SK-N-SH (cell line): ENCODE data around the gene PLAC1. TPM values are rescaled to one million over a fixed set of nuclear protein-coding genes. Genes with fewer than 3 reads are reported as not detected.

Experiments used
- CTCF ChIA-PET: fragments of 300-600, 350-600 bp; formaldehyde crosslinking; extraction: SDS; loops from one replicate; lab custom pipeline; 2021; lab: Yijun Ruan, JAX
- POLR2A ChIA-PET: fragments of 350-600 bp; sonication (Branson Sonifier 250); formaldehyde crosslinking; extraction: SDS; loops from one replicate; lab custom pipeline; 2020; ENCODE audit warnings: antibody characterized with exemption, inconsistent platforms; lab: Yijun Ruan, JAX
- DNase-seq: peaks from one replicate; pipeline ENCODE4 v3.0.0; 2012
- H2AFZ ChIP-seq: fragments of 200-600 bp; sonication (generic); 2 replicates; pipeline ENCODE4 v1.8.1; 2016; ENCODE audit warnings: antibody characterized with exemption, mild to moderate bottlenecking, low read depth
- H3F3A ChIP-seq: fragments of 200-600 bp; sonication (generic); replicated peaks from 2 replicates; pipeline ENCODE3; 2016; ENCODE audit warnings: antibody characterized with exemption, mild to moderate bottlenecking; ENCODE audit not compliant: insufficient read depth
- H3K27ac ChIP-seq, 2 experiments: fragments of 200-500 bp in 1 of 2; fragments of 200-600 bp in 1 of 2; sonication (Bioruptor generic) in 1 of 2; sonication (generic), shearing (Covaris generic) in 1 of 2; 2 replicates each; pipeline versions ENCODE4 v1.5.1 to v1.6.1; 2014 to 2016; ENCODE audit warnings: low read depth in 2 of 2, inconsistent platforms in 1 of 2, low read length in 1 of 2, mild to moderate bottlenecking in 1 of 2, mixed read lengths in 1 of 2
- H3K27me3 ChIP-seq: fragments of 200-600 bp; sonication (generic), shearing (Covaris generic); 2 replicates; pipeline ENCODE4 v1.6.1; 2016; ENCODE audit warnings: mixed run types; ENCODE audit not compliant: insufficient read depth
- H3K36me3 ChIP-seq, 2 experiments: fragments of 200-500 bp in 1 of 2; fragments of 200-600 bp in 1 of 2; sonication (Bioruptor generic) in 1 of 2; sonication (generic) in 1 of 2; replicated peaks in 1 of 2; 2 replicates each; pipeline versions ENCODE3 to v1.5.1; 2014 to 2016; ENCODE audit warnings: low read length in 1 of 2, mild to moderate bottlenecking in 1 of 2; ENCODE audit not compliant: insufficient read depth in 2 of 2, control insufficient read depth in 1 of 2
- H3K4me1 ChIP-seq, 2 experiments: fragments of 200-500 bp in 1 of 2; fragments of 200-600 bp in 1 of 2; sonication (Bioruptor generic) in 1 of 2; sonication (generic), shearing (Covaris generic) in 1 of 2; 2 replicates each; pipeline versions ENCODE4 v1.5.1 to v1.6.1; 2014 to 2016; ENCODE audit warnings: low read depth in 1 of 2, low read length in 1 of 2, mixed run types in 1 of 2; ENCODE audit not compliant: insufficient read depth in 2 of 2, control insufficient read depth in 1 of 2
- H3K4me2 ChIP-seq: fragments of 200-600 bp; sonication (generic), shearing (Covaris generic); 2 replicates; pipeline ENCODE4 v1.6.1; 2017; ENCODE audit warnings: mixed run types
- H3K4me3 ChIP-seq, 2 experiments: fragments of 200-500 bp in 1 of 2; fragments of 200-600 bp in 1 of 2; sonication (Bioruptor generic) in 1 of 2; sonication (generic), shearing (Covaris generic) in 1 of 2; 2 replicates each; pipeline versions ENCODE4 v1.5.1 to v1.8.1; 2014 to 2016; ENCODE audit warnings: low read depth in 2 of 2, inconsistent platforms in 1 of 2, low read length in 1 of 2, mild to moderate bottlenecking in 1 of 2, mixed read lengths in 1 of 2, moderate library complexity in 1 of 2
- H3K79me2 ChIP-seq: fragments of 200-600 bp; sonication (generic); 2 replicates; pipeline ENCODE4 v1.8.1; 2017; ENCODE audit warnings: mild to moderate bottlenecking; ENCODE audit not compliant: insufficient read depth
- H3K9ac ChIP-seq: fragments of 200-600 bp; sonication (generic); 2 replicates; pipeline ENCODE4 v1.6.1; 2017; ENCODE audit warnings: mixed run types
- H3K9me2 ChIP-seq: fragments of 200-600 bp; sonication (generic); 2 replicates; pipeline ENCODE4 v1.6.1; 2017; ENCODE audit warnings: mixed run types
- H3K9me3 ChIP-seq: fragments of 200-600 bp; sonication (generic); 2 replicates; pipeline ENCODE4 v1.6.1; 2017; ENCODE audit warnings: mixed run types, mild to moderate bottlenecking, moderate library complexity
- H4K20me1 ChIP-seq: fragments of 200-600 bp; sonication (generic); 2 replicates; pipeline ENCODE4 v1.6.1; 2017; ENCODE audit warnings: mild to moderate bottlenecking, mixed run types; ENCODE audit not compliant: insufficient read depth
- CHD2 ChIP-seq: fragments of 150-350 bp; IDR thresholded peaks from 2 replicates; pipeline ENCODE4 v1.6.1; 2018; ENCODE audit warnings: low read length; ENCODE audit not compliant: partially characterized antibody
- EP300 ChIP-seq, 2 experiments: IDR thresholded peaks; 2 replicates each; pipeline versions ENCODE4 v1.4.0 to v1.6.1; 2012; ENCODE audit warnings: borderline replicate concordance in 1 of 2, low read depth in 1 of 2, low read length in 1 of 2
- FOSL2 ChIP-seq: IDR thresholded peaks from 2 replicates; pipeline ENCODE4 v1.4.0; 2012; ENCODE audit warnings: low read depth, mild to moderate bottlenecking, moderate library complexity, borderline replicate concordance
- FOXJ3 ChIP-seq: sonication (generic); formaldehyde crosslinking; IDR thresholded peaks from 2 replicates; pipeline ENCODE4 v1.5.1; 2020; ENCODE audit warnings: mild to moderate bottlenecking, missing genetic modification reagents
- FOXM1 ChIP-seq: IDR thresholded peaks from 2 replicates; pipeline ENCODE4 v1.4.0; 2012; ENCODE audit warnings: low read depth, mild to moderate bottlenecking
- GATA2 ChIP-seq: sonication (generic); formaldehyde crosslinking; IDR thresholded peaks from 2 replicates; pipeline ENCODE4 v1.5.0; 2020; ENCODE audit warnings: mild to moderate bottlenecking, missing genetic modification reagents
- JUND ChIP-seq: IDR thresholded peaks from 2 replicates; pipeline ENCODE4 v1.4.0; 2012
- NFIC ChIP-seq: IDR thresholded peaks from 2 replicates; pipeline ENCODE4 v1.4.0; 2012; ENCODE audit warnings: borderline replicate concordance
- NRF1 ChIP-seq: IDR thresholded peaks from 2 replicates; pipeline ENCODE4 v1.6.1; 2012; ENCODE audit warnings: low read depth, mild to moderate bottlenecking, low read length
- PBX3 ChIP-seq: IDR thresholded peaks from 2 replicates; pipeline ENCODE4; 2012
- POLR2AphosphoS5 ChIP-seq: IDR thresholded peaks from 2 replicates; pipeline ENCODE4 v1.6.1; 2012; ENCODE audit warnings: low read depth, low read length
- RAD21 ChIP-seq: IDR thresholded peaks from 2 replicates; pipeline ENCODE4 v1.6.1; 2012; ENCODE audit warnings: mild to moderate bottlenecking, low read length
- REST ChIP-seq: IDR thresholded peaks from 2 replicates; pipeline ENCODE4 v1.6.1; 2012; ENCODE audit warnings: mild to moderate bottlenecking, low read depth, low read length, moderate library complexity
- RXRA ChIP-seq: IDR thresholded peaks from 2 replicates; pipeline ENCODE4 v1.4.0; 2012; ENCODE audit warnings: low read depth, mild to moderate bottlenecking, borderline replicate concordance
- SMC3 ChIP-seq: IDR thresholded peaks from 2 replicates; pipeline ENCODE4 v1.6.1; 2012; ENCODE audit warnings: low read depth, low read length, improper control_type of control experiment
- TEAD4 ChIP-seq: IDR thresholded peaks from 2 replicates; pipeline ENCODE4 v1.4.0; 2012; ENCODE audit warnings: mild to moderate bottlenecking, borderline replicate concordance; ENCODE audit not compliant: insufficient read depth
- USF2 ChIP-seq: fragments of 150-350 bp; IDR thresholded peaks from 2 replicates; pipeline ENCODE4 v1.6.1; 2017; ENCODE audit warnings: antibody characterized with exemption, low read length, low read depth, borderline replicate concordance
- ZBTB33 ChIP-seq: IDR thresholded peaks from 2 replicates; pipeline ENCODE4 v1.4.0; 2012; ENCODE audit warnings: low read depth, borderline replicate concordance
- WGBS: methylation state at CpG from one replicate; pipeline ENCODE4 v1.1.6; 2017; ENCODE audit warnings: low lambda C conversion rate; 5-methylcytosine and 5-hydroxymethylcytosine counted together
- polyA plus RNA-seq, 3 experiments: library from polyadenylated mRNA; depleted of rRNA; stranded (reverse); fragments of >200 nt; gene quantifications; 2 replicates each; pipeline ENCODE4 v1.2.3, GENCODE V29; 2012
- TF ChIP-seq, protein P1 (sequence below): fragments of 200-600 bp; sonication (generic); IDR thresholded peaks from 2 replicates; pipeline ENCODE4 v1.6.1; 2017; ENCODE audit warnings: antibody characterized with exemption, mild to moderate bottlenecking, moderate library complexity
- TF ChIP-seq, protein P2 (sequence below): fragments of 150-350 bp; IDR thresholded peaks from 2 replicates; pipeline ENCODE4 v1.6.1; 2016; ENCODE audit warnings: mild to moderate bottlenecking, low read depth, low read length

The PLAC1 gene
- polyA plus RNA-seq, 1 of the 3 experiments (the other 2 are of a cell fraction) = 50.9 TPM

GRCh38 chrX:134694333-134695322 lies 36.4 kb upstream of the PLAC1 start:
- Histone ChIP-seq H3K27me3 (no peaks in the 10 kb centered on the region), H3K27ac (peak overlapping the region; percentile 26 to 67; a peak in 2 of 4 replicates), H4K20me1 (no peaks in the 10 kb centered on the region), H3K4me3 (no peak overlapping the region), H3K36me3 (no peaks in the 10 kb centered on the region), H2AFZ (no peak overlapping the region), H3K9me3 (no peaks in the 10 kb centered on the region), H3K9ac (no peak overlapping the region), H3K4me2 (no peak overlapping the region; the same call in 1 of the 2 replicates), H3K79me2 (no peaks in the 10 kb centered on the region), H3K9me2 (no peaks in the 10 kb centered on the region), H3F3A (peaks cover 12% of the 10 kb centered on the region), H3K4me1 (peaks cover 0 to 22% of the 10 kb centered on the region in 2 experiments; a peak in 3 of 4 replicates)
- DNase-seq = no peak
- 58% methylated on average over 5 of the region's 5 CpGs for WGBS
- ChIA-PET CTCF (no interaction called here), POLR2A (no interaction called here)
- no peak for TF ChIP-seq SMC3
- peak in 1 of 2 experiments; percentile 55; a peak in 1 of 4 replicates for TF ChIP-seq EP300 (IDR thresholded peaks at IDR 0.05; ENCODE audit: borderline replicate concordance in 1 of 2, low read depth in 1 of 2, low read length in 1 of 2)
- TF ChIP-seq POLR2AphosphoS5 = no peak; the same call in 1 of the 2 replicates
- no peak for TF ChIP-seq REST
- TF ChIP-seq ZBTB33 = no peak
- TF ChIP-seq, protein P1, sequence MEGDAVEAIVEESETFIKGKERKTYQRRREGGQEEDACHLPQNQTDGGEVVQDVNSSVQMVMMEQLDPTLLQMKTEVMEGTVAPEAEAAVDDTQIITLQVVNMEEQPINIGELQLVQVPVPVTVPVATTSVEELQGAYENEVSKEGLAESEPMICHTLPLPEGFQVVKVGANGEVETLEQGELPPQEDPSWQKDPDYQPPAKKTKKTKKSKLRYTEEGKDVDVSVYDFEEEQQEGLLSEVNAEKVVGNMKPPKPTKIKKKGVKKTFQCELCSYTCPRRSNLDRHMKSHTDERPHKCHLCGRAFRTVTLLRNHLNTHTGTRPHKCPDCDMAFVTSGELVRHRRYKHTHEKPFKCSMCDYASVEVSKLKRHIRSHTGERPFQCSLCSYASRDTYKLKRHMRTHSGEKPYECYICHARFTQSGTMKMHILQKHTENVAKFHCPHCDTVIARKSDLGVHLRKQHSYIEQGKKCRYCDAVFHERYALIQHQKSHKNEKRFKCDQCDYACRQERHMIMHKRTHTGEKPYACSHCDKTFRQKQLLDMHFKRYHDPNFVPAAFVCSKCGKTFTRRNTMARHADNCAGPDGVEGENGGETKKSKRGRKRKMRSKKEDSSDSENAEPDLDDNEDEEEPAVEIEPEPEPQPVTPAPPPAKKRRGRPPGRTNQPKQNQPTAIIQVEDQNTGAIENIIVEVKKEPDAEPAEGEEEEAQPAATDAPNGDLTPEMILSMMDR = no peak
- TF ChIP-seq JUND = no peak
- no peak for TF ChIP-seq USF2
- TF ChIP-seq TEAD4 = 0 out of 2 replicates have a peak, but pooled peaks have one; percentile 46
- TF ChIP-seq FOXJ3 (CRISPR knock-in tag) = no peak
- peak; percentile 69; the same call in 1 of the 2 replicates for TF ChIP-seq NFIC
- TF ChIP-seq, protein P2, sequence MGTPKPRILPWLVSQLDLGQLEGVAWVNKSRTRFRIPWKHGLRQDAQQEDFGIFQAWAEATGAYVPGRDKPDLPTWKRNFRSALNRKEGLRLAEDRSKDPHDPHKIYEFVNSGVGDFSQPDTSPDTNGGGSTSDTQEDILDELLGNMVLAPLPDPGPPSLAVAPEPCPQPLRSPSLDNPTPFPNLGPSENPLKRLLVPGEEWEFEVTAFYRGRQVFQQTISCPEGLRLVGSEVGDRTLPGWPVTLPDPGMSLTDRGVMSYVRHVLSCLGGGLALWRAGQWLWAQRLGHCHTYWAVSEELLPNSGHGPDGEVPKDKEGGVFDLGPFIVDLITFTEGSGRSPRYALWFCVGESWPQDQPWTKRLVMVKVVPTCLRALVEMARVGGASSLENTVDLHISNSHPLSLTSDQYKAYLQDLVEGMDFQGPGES = no peak
- no peak for TF ChIP-seq FOXM1
- TF ChIP-seq RAD21 = no peak
- no peak for TF ChIP-seq NRF1
- TF ChIP-seq PBX3 = peak; percentile 66
- TF ChIP-seq FOSL2 = 0 out of 2 replicates have a peak, but pooled peaks have one; percentile 11
- no peak for TF ChIP-seq GATA2 (CRISPR knock-in tag)
- TF ChIP-seq RXRA = 0 out of 2 replicates have a peak, but pooled peaks have one; percentile 49
- TF ChIP-seq CHD2 = no peak
